Measurements from ENCODE around the gene B4GALT6. TPM values are rescaled to one million over a fixed set of nuclear protein-coding genes. Genes with fewer than 3 reads are reported as not detected.

Gene B4GALT6
- polyA plus RNA-seq, 1 donor (not counting 4 experiments of a cell fraction or from before 2014, with no cell fraction given): 7.1 TPM

DNA sequence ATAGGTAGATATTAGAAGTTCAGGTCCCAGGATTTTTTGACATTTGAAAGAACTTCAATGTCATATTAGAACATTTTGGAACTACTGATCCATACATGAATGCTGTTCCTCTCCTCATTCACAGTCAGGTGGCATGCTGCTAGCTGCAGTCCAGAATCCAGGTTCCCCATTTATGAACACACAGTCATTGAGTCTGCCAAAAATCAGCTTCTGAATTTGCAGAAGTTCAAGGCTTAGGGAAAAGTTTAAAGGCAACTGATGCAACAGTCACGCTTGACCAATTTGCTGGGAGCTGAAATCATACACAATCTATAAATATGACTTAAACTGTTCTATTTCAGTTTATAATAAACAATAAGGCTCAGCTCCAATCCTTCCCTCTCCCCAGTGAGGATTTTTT lies 110.0 kb downstream of the B4GALT6 start:
- Histone ChIP-seq H3K4me3 (ENCODE audit: control insufficient read depth in 2 of 3, extremely low read depth in 1 of 3, insufficient read depth in 2 of 3, low read depth in 1 of 3, low read length in 3 of 3) (no peak overlapping the region), H3K4me2 (ENCODE audit: control insufficient read depth, extremely low read depth, insufficient read depth, low read depth, low read length) (no peak overlapping the region), H3K27ac (ENCODE audit: control insufficient read depth, insufficient read depth, low read length) (no peak overlapping the region), H3K9ac (ENCODE audit: control insufficient read depth, extremely low read depth, insufficient read depth, low read length) (no peak overlapping the region), H4K20me1 (ENCODE audit: control insufficient read depth, extremely low read depth, insufficient read depth, low read length) (no peaks in the 10 kb centered on the region), H3K4me1 (ENCODE audit: control insufficient read depth, extremely low read depth, insufficient read depth, low read length) (no peaks in the 10 kb centered on the region), H2AFZ (ENCODE audit: control insufficient read depth, low read length) (no peak overlapping the region), H3K9me1 (ENCODE audit: control insufficient read depth, extremely low read depth, insufficient read depth, low read length) (no peaks in the 10 kb centered on the region), H3K79me2 (ENCODE audit: control insufficient read depth, insufficient read depth, low read length) (no peaks in the 10 kb centered on the region), H3K36me3 (ENCODE audit: control insufficient read depth in 2 of 2, extremely low read depth in 1 of 2, insufficient read depth in 2 of 2, low read length in 2 of 2) (no peaks in the 10 kb centered on the region), H3K9me3 (ENCODE audit: control insufficient read depth, low read depth, low read length) (no peaks in the 10 kb centered on the region), H3K27me3 (ENCODE audit: control insufficient read depth, extremely low read depth, insufficient read depth, low read length) (no peaks in the 10 kb centered on the region)
- FAIRE-seq: no peak
- dilution Hi-C loops (cut with MboI; ENCODE audit: extremely low pct_ligation_motif_present, low sequenced_read_pairs): no loop called here
- TF ChIP-seq EZH2 (IDR thresholded peaks at IDR 0.05; ENCODE audit: low read length) (no peak), CTCF (optimal IDR thresholded peaks at IDR 0.05 in 1 of 3, IDR thresholded peaks at IDR 0.05 in 1 of 3, conservative IDR thresholded peaks at IDR 0.05 in 1 of 3; ENCODE audit: extremely low read depth in 1 of 3, insufficient read depth in 2 of 3, low read length in 3 of 3) (no peak)
- DNase-seq (ENCODE audit: low read depth, low spot score): no peak

Other genes starting within 250 kb of the B4GALT6 start
- gene DSG3, start 236.8 kb downstream of the B4GALT6 start, polyA plus RNA-seq: 172 to 488 TPM (median 259 TPM) in 3 replicates
- 117 to 157 TPM (median 140 TPM) in 3 replicates for gene DSG2, start 186.4 kb downstream of the B4GALT6 start, polyA plus RNA-seq
- gene TTR, start 92.7 kb downstream of the B4GALT6 start, polyA plus RNA-seq: not detected in 3 replicates
- 0.04 TPM in 1 of 3 replicates, not detected in the others for gene SLC25A52, start 76.3 kb upstream of the B4GALT6 start, polyA plus RNA-seq

Data from keratinocyte (primary cell).